NAMALWA (cell line): ENCODE data around the gene SNAPIN.
"Not testable (repeated sequence)": the region's sequence is repeated elsewhere in the genome, so short reads cannot be mapped to it uniquely, and the experiment has no call there.

ENCODE experiments used
- DNase-seq: peaks from one replicate; pipeline ENCODE4 v3.0.0-alpha.2; 2015; ENCODE audit warnings: low spot score

The SNAPIN gene

GRCh38 chr1:153647346-153647714, 11.2 kb upstream of the SNAPIN start:
- DNase-seq: no peak

DNA sequence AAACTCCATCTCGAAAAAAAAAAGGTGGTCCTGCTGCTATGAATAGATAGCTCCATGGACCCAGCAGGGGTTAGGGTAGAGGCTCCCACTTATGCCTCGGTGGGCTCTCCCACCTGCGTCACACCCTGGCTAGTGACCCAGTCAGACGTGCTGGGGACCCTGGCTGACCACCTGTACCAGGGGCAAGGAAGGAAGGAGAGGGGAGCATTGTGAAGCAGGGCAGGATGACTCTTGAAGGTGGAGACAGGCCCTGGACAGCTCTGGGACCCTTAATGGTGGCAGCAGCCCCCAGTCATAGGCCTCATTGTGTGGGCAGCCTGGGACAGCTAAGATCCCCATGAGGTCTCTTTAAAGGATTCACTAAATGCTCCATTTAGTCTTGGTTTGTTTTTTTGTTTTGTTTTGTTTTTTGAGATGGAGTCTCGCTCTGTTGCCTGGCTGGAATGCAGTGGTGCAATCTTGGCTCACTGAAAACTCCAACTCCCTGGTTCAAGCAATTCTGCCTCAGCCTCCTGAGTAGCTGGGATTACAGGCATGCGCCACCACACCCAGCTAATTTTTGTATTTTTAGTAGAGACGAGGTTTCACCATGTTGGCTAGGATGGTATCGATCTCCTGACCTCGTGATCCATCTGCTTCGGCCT, 10.4 kb upstream of the SNAPIN start:
- DNase-seq: no peak

DNA sequence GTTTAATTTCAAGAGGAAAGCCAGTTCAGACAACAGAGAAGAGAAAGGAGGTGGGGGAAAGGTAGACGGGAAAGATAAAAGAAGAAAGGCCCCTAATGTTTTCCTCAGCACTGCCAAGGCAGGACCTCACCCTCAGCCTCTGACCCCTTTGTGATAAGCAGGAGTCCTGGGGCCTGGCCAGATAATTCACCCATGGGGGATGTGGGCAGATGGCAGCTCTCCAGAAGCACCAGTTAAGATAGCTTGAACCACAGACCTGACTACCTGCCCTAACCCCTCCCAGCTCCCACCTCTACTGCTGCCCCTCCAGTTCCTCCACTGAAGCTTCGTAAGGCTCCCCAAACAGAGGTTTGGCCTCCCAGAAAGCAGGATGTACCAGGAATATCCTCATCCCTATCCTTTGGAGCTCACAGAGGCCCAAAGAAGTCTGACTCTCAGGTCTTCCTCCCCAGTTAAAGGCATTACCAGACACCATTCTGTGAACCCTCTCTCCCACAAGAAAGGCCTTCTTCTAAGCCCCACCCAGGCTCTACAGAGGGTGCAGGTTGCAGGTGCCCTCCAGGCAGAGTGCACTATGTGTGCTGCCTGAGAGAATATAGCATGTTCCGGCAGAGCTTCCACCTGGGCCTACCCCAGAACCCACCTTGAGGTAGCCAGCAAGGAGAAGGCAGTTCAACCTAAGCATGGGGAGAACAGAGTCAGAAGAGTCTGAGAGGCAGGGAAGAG, 9.2 kb upstream of the SNAPIN start:
- DNase-seq: peak; percentile 34

DNA sequence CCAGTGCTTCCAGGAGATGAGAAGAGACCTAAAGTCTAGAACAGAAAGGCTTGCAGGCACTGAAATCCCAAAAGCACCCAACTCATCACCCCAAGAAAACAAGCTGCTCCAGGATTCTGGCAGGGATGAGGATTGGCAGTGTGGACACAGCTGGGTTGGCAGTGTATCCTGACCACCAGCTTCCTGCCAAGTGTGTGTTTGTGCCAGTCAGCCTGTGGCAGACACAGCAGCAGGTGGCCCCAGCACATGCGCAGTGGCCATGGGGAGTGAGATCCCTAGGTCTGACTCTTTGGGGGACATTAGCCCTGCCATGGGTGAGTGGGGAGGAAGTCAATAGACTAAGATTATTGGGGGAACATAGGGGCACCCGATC, 8.7 kb upstream of the SNAPIN start:
- DNase-seq: no peak

- DNase-seq: peak; percentile 63
These were observed 6.7 kb upstream of the SNAPIN start for GRCh38 chr1:153651771-153652170.

DNA sequence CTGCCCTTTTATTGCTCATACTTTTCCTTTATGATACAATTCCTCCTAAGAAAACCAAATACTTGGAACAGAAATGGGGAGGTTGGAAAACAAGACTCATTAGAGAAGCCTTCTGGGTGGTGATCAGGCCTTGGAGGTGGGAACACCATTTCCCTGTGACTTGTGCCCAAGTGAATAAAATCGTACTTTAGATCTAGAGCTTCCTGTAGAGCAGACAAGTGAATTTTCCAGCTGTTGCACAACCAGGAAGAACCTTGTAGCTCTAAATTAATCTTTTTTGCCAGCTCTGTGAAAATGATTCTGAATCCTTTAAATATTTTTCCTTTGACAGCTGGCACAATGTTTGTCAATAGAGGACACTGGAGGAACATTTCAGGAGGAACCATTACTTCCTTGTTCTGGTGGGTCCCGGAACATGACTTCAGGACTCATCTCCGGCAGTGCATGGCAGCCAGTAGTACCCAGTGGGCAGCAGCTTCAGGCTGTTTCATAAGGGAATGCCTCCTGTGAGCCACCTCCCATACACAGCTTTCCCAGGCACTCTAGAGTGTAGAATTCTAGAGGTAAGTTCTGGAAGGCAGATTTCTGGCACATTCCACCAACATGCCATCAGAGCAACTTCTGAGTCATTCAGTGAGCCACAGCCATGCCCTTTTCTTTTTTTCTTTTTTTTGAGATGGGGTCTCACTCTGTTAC, 5.5 kb upstream of the SNAPIN start:
- DNase-seq: no peak

DNA sequence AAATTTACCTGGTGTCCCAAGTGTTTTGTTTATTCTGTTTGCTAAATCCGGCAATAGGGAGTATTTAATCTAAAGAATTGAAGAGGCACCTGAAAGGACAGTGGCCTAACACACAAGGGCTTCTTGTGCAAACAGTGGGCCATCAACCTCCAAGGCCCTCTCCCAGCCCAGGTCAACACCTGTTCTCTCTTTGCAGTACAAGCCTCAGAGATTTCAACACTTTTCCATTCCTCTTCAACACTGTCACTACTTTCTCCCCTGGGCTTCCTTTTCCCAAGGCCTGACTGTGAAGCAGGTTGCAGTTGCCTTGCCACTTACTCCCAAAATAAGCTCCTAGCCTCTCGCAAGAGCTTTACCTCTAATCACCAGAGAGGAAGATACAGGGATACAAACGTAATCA, 3.2 kb upstream of the SNAPIN start:
- DNase-seq: no peak

DNA sequence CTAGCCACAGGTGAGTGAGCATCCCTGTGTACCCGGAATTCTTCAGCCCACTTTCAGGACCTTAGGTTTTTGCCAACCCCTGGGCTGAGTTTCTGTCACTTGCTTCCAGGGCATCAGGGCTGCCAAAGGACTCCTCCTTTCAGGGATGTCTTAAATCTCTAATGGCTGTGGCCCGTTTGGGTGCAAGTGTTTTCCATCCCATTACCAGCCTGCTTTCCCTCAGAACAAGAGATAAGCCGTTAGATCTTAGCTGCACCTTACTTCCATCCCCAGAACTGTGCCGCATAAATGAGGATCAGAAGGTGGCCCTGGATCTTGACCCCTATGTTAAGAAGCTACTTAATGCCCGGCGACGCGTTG, 652 bp downstream of the SNAPIN start:
- DNase-seq: no peak

GRCh38 chr1:153659656-153660055, 1.2 kb downstream of the SNAPIN start:
- DNase-seq: no peak

GRCh38 chr1:153661111-153661708, 2.7 kb downstream of the SNAPIN start:
- DNase-seq: peak; percentile 40

DNA sequence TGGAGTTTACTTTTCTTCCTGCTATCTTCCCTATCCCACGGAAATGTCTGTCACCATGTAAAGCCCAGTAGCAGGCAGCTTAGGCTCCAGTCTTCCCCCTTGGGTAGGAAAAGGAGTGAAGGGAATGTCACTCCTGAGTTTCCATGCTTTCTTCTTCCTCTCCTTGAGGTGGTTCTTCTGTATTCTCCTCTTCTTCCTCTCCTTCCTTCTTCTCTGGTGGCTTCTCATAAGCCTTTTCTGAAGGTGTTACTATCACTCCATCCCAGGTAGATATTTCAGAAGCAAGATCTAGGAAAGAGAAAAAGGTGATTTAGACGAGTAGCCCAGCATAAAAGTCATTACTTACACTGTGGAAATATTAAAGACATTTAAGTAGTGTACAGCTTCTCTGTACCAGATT, 3.8 kb downstream of the SNAPIN start:
- no peak for DNase-seq

- DNase-seq: no peak
These were observed 4.7 kb downstream of the SNAPIN start for GRCh38 chr1:153663211-153663610.

- no peak for DNase-seq
These were observed 8.9 kb downstream of the SNAPIN start for GRCh38 chr1:153667439-153667838.

- DNase-seq: not testable (repeated sequence)
These were observed 10.2 kb downstream of the SNAPIN start for GRCh38 chr1:153668672-153669071.

DNA sequence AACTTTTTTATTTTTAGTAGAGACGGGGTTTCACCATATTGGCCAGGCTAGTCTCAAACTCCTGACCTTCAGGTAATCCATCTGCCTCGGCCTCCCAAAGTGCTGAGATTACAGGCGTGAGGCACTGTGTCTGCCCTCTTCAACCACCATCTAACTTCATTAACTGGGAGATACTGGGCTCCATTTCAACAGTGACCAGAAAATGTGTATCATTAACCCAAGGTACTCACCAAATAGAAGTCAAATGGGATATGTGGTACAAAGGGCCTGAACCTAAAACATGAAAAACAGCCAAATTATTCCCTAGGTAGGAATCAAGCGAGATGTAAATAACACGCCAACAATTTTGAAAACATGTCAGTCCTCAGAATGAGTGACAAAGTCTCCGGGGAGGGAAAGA, 11.1 kb downstream of the SNAPIN start:
- no peak for DNase-seq

DNA sequence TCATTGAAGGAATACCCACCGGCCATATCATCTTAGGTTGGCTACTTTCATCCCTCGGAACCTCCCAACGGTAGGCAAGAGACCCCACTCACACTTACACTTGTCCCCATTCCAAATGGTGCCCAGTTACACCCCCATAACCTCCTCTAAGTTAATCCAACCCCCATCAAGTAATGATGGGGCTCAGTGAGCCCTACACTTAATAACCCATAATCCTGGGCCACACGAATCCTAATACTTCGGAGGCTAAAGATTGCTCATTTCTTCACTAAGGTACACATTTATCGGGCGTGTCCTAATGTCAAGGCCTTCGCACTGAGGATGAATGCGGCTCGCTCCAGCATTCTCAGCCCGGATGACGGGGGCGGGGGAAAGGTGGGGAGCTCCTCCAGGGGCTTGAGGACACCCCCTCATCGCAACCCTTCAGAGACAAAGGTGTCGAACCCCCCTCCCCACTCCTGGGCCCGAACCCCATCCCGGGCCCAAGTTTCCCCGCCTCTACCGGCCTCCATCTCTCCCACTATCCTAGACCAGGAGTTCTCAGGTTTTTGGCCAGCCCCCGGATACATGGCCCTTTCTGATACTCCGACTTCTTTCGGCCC, 11.9 kb downstream of the SNAPIN start:
- no peak for DNase-seq

DNA sequence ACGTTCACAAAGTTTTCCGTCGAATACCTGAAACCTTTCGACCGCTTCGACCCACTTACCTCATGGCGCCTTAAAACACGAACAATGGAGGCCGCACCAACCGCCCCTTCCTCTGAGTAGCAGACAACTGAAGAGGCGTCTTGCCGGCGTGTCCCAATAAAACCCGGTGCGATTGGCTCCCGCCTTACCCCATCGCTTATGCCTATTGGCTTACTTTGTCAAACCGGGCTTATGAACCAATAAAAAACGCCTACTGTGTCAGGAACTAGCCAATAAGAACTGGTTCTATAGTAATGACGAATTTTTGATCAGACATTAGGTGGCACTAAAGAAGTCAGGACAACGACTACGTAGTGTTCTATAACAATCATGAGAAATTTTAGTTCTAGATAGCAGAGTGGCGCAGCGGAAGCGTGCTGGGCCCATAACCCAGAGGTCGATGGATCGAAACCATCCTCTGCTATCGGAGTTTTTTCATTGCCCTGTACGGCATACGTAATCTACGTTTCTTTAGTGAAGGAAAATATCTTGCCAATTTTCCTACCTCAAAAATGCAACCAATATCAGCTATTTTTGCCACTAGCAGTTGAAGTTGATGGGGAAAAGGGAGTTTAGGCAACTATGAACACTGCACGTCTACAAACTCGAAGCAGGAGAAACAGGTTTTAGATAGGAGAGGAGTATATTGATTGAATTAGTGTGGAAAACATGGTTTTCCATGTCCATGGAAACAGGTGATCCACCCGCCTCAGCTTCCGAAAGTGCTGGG, 12.5 kb downstream of the SNAPIN start, which contains the start of gene ILF2:
ILF2 (minus strand) TSS at position 135 of the 769 bp plus-strand sequence; CDS start at position 64, 71 bp downstream.
- DNase-seq: peak; percentile 100

GRCh38 chr1:153671628-153672353, 13.3 kb downstream of the SNAPIN start:
- DNase-seq: peak; percentile 82

DNA sequence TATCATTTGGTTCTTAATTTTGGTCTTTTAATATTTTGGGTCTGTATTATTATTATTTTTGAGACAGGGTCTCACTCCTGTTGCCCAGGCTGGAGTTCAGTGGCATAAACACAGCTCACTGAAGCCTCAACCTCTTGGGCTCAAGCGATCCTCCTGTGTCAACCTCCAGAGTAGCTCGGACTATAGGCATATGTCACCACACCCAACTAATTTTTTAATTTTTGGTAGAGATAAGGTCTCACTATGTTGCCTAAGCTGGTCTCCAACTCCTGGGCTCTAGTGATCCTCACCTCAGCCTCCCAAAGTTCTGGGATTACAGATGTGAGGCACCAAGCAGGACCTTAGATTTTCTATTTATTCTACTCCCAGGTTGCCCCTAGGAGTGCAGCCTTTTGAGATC, 15.0 kb downstream of the SNAPIN start:
- DNase-seq: no peak

GRCh38 chr1:153677718-153678518, 19.4 kb downstream of the SNAPIN start:
- DNase-seq: peak; percentile 77
